ENCODE results near the gene NPW. TPM values are rescaled to one million over a fixed set of nuclear protein-coding genes. Genes with fewer than 3 reads are reported as not detected.

NPW gene
- total and polyA plus RNA-seq, 7 donors = 0.14 to 0.66 (median 0.43) TPM; not detected in 4

DNA sequence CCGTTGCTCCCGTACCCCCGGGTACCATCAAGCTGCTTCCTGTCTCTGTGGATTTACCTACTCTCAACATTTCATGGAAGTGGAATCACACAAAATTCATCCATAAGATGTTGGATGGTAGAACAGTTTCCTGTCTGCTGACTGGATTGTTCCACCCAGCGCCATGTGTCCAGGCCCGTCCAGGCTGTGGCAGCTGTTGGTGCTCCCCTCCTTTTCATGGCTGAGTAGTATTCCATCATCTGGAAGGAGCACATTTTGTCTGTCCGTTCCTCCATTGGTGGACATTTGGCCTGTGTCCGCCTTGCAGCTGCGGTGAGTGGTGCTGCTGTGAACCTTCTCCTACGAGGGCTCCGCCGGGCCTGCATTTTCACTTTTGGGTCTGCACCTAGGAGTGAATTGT is 46.6 kb downstream of the NPW start:
- Histone ChIP-seq H3K27ac (no peak overlapping the region), H3K27me3 (ENCODE audit: insufficient read depth in 3 of 3, low read length in 2 of 3) (no peaks in the 10 kb centered on the region), H3K36me3 (ENCODE audit: insufficient read depth in 1 of 2, low read depth in 1 of 2) (peaks cover 7 to 86% of the 10 kb centered on the region in 2 donors), H3K9me3 (no peaks in the 10 kb centered on the region), H3K4me1 (no peaks in the 10 kb centered on the region), H3K4me3 (no peak overlapping the region)
- intact Hi-C loops (cut with DNase I) = no loop called here
- DNase-seq (no peak), ATAC-seq (no peak)
- WGBS, 3 donors = 96 to 98% (median 97%) methylated on average over 11 of the region's 11 CpGs
- TF ChIP-seq, protein P1, sequence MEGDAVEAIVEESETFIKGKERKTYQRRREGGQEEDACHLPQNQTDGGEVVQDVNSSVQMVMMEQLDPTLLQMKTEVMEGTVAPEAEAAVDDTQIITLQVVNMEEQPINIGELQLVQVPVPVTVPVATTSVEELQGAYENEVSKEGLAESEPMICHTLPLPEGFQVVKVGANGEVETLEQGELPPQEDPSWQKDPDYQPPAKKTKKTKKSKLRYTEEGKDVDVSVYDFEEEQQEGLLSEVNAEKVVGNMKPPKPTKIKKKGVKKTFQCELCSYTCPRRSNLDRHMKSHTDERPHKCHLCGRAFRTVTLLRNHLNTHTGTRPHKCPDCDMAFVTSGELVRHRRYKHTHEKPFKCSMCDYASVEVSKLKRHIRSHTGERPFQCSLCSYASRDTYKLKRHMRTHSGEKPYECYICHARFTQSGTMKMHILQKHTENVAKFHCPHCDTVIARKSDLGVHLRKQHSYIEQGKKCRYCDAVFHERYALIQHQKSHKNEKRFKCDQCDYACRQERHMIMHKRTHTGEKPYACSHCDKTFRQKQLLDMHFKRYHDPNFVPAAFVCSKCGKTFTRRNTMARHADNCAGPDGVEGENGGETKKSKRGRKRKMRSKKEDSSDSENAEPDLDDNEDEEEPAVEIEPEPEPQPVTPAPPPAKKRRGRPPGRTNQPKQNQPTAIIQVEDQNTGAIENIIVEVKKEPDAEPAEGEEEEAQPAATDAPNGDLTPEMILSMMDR (IDR thresholded peaks at IDR 0.05) = no peak

Other genes with a start within 250 kb of the NPW start
Only the 30 nearest of the 34 such genes appear.
- gene SPSB3, start 237.2 kb upstream of the NPW start, total RNA-seq = 10 to 100 TPM; 38.4 to 59.5 (median 49.9) TPM
- gene SPSB3, start 237.2 kb upstream of the NPW start, polyA plus RNA-seq = 100 to 1,000 TPM in 1 of 3 donors, 10 to 100 TPM in 2; 26.3 to 108 (median 78.1) TPM
- gene NUBP2, start 236.8 kb upstream of the NPW start, total RNA-seq = 10 to 100 TPM; 34.7 to 44.7 (median 38.5) TPM
- gene NUBP2, start 236.8 kb upstream of the NPW start, polyA plus RNA-seq = 10 to 100 TPM; 61.9 to 96.0 (median 76.1) TPM
- gene IGFALS, start 226.1 kb upstream of the NPW start, total RNA-seq = under 1 TPM in 1 of 4 donors, not detected in 3; 0.22 TPM
- under 1 TPM; 0.12 to 0.38 (median 0.14) TPM for gene IGFALS, start 226.1 kb upstream of the NPW start, polyA plus RNA-seq
- gene HAGH, start 193.0 kb upstream of the NPW start, total RNA-seq = 100 to 1,000 TPM; 123 to 167 (median 157) TPM
- 100 to 1,000 TPM; 112 to 277 (median 186) TPM for gene HAGH, start 193.0 kb upstream of the NPW start, polyA plus RNA-seq
- gene FAHD1, start 192.6 kb upstream of the NPW start, total RNA-seq = 10 to 100 TPM; 23.2 to 28.1 (median 24.1) TPM
- gene FAHD1, start 192.6 kb upstream of the NPW start, polyA plus RNA-seq = 10 to 100 TPM; 27.0 to 63.8 (median 30.2) TPM
- gene MEIOB, start 147.6 kb upstream of the NPW start, total RNA-seq = not detected
- gene MEIOB, start 147.6 kb upstream of the NPW start, polyA plus RNA-seq = not detected
- not detected for gene HS3ST6, start 101.4 kb upstream of the NPW start, total RNA-seq
- not detected for gene HS3ST6, start 101.4 kb upstream of the NPW start, polyA plus RNA-seq
- gene MSRB1, start 76.6 kb upstream of the NPW start, total RNA-seq = 10 to 100 TPM; 44.2 to 65.3 (median 53.2) TPM
- 10 to 100 TPM; 50.4 to 83.4 (median 76.1) TPM for gene MSRB1, start 76.6 kb upstream of the NPW start, polyA plus RNA-seq
- gene RPL3L, start 65.1 kb upstream of the NPW start, total RNA-seq = 100 to 1,000 TPM; 205 to 296 (median 233) TPM
- 100 to 1,000 TPM; 116 to 315 (median 188) TPM for gene RPL3L, start 65.1 kb upstream of the NPW start, polyA plus RNA-seq
- 100 to 1,000 TPM; 350 to 465 (median 373) TPM for gene NDUFB10, start 60.2 kb upstream of the NPW start, total RNA-seq
- 100 to 1,000 TPM; 753 to 870 (median 797) TPM for gene NDUFB10, start 60.2 kb upstream of the NPW start, polyA plus RNA-seq
- 1,000 to 10,000 TPM; 1,044 to 1,902 (median 1,426) TPM for gene RPS2, start 55.0 kb upstream of the NPW start, total RNA-seq
- 1,000 to 10,000 TPM; 2,097 to 3,940 (median 2,652) TPM for gene RPS2, start 55.0 kb upstream of the NPW start, polyA plus RNA-seq
- gene RNF151, start 52.9 kb upstream of the NPW start, total RNA-seq = not detected
- not detected for gene RNF151, start 52.9 kb upstream of the NPW start, polyA plus RNA-seq
- 10 to 100 TPM; 31.5 to 41.8 (median 40.7) TPM for gene TBL3, start 47.7 kb upstream of the NPW start, total RNA-seq
- 10 to 100 TPM; 51.6 to 78.0 (median 55.8) TPM for gene TBL3, start 47.7 kb upstream of the NPW start, polyA plus RNA-seq
- gene NOXO1, start 38.3 kb upstream of the NPW start, total RNA-seq = under 1 TPM in 1 of 4 donors, not detected in 3; 0.20 TPM
- gene NOXO1, start 38.3 kb upstream of the NPW start, polyA plus RNA-seq = under 1 TPM; 0.27 to 0.77 (median 0.39) TPM
- gene GFER, start 35.6 kb upstream of the NPW start, total RNA-seq = 10 to 100 TPM; 18.9 to 34.2 (median 28.4) TPM
- 10 to 100 TPM; 40.0 to 53.2 (median 43.5) TPM for gene GFER, start 35.6 kb upstream of the NPW start, polyA plus RNA-seq
- under 1 TPM in 3 of 4 donors, not detected in 1; 0.24 to 0.52 (median 0.25) TPM for gene SYNGR3, start 29.8 kb upstream of the NPW start, total RNA-seq
- under 1 TPM; 0.24 to 0.85 (median 0.25) TPM for gene SYNGR3, start 29.8 kb upstream of the NPW start, polyA plus RNA-seq
- 10 to 100 TPM; 27.4 to 46.6 (median 44.8) TPM for gene ZNF598, start 10.0 kb upstream of the NPW start, total RNA-seq
- gene ZNF598, start 10.0 kb upstream of the NPW start, polyA plus RNA-seq = 10 to 100 TPM; 35.6 to 58.8 (median 51.9) TPM
- 100 to 1,000 TPM in 1 of 4 donors, 10 to 100 TPM in 3; 61.6 to 156 (median 90.4) TPM for gene NHERF2, start 7.1 kb downstream of the NPW start, total RNA-seq
- 10 to 100 TPM; 76.4 to 90.8 (median 86.2) TPM for gene NHERF2, start 7.1 kb downstream of the NPW start, polyA plus RNA-seq
- gene NTHL1, start 28.0 kb downstream of the NPW start, total RNA-seq = 10 to 100 TPM in 1 of 4 donors, 1 to 10 TPM in 3; 3.1 to 11.9 (median 4.8) TPM
- gene NTHL1, start 28.0 kb downstream of the NPW start, polyA plus RNA-seq = 10 to 100 TPM in 2 of 3 donors, 1 to 10 TPM in 1; 8.0 to 17.7 (median 16.8) TPM
- 10 to 100 TPM; 60.8 to 89.9 (median 73.8) TPM for gene TSC2, start 28.2 kb downstream of the NPW start, total RNA-seq
- 10 to 100 TPM; 27.8 to 43.0 (median 29.7) TPM for gene TSC2, start 28.2 kb downstream of the NPW start, polyA plus RNA-seq
- 100 to 1,000 TPM in 1 of 4 donors, 10 to 100 TPM in 3; 59.1 to 123 (median 86.0) TPM for gene PKD1, start 116.1 kb downstream of the NPW start, total RNA-seq
- 10 to 100 TPM; 33.9 to 93.3 (median 58.4) TPM for gene PKD1, start 116.1 kb downstream of the NPW start, polyA plus RNA-seq
- gene RAB26, start 128.8 kb downstream of the NPW start, total RNA-seq = 1 to 10 TPM in 1 of 4 donors, under 1 TPM in 3; 0.32 to 1.7 (median 0.83) TPM
- under 1 TPM; 0.17 to 0.31 (median 0.21) TPM for gene RAB26, start 128.8 kb downstream of the NPW start, polyA plus RNA-seq
- 10 to 100 TPM; 15.6 to 47.5 (median 38.9) TPM for gene TRAF7, start 136.0 kb downstream of the NPW start, total RNA-seq
- gene TRAF7, start 136.0 kb downstream of the NPW start, polyA plus RNA-seq = 10 to 100 TPM; 20.8 to 39.1 (median 27.3) TPM
- 1 to 10 TPM in 1 of 4 donors, under 1 TPM in 3; 0.63 to 1.0 (median 0.76) TPM for gene CASKIN1, start 176.8 kb downstream of the NPW start, total RNA-seq
- gene CASKIN1, start 176.8 kb downstream of the NPW start, polyA plus RNA-seq = under 1 TPM; 0.32 to 0.45 (median 0.43) TPM
- 10 to 100 TPM; 18.8 to 35.0 (median 28.7) TPM for gene MLST8, start 185.7 kb downstream of the NPW start, total RNA-seq
- 10 to 100 TPM; 58.1 to 60.5 (median 59.7) TPM for gene MLST8, start 185.7 kb downstream of the NPW start, polyA plus RNA-seq
- gene BRICD5, start 191.1 kb downstream of the NPW start, total RNA-seq = 1 to 10 TPM in 3 of 4 donors, under 1 TPM in 1; 0.86 to 5.3 (median 4.1) TPM
- gene BRICD5, start 191.1 kb downstream of the NPW start, polyA plus RNA-seq = 1 to 10 TPM; 1.4 to 3.1 (median 1.8) TPM
- gene PGP, start 195.1 kb downstream of the NPW start, total RNA-seq = 10 to 100 TPM; 27.2 to 35.9 (median 29.8) TPM
- 10 to 100 TPM; 20.9 to 27.4 (median 24.0) TPM for gene PGP, start 195.1 kb downstream of the NPW start, polyA plus RNA-seq
- gene E4F1, start 203.8 kb downstream of the NPW start, total RNA-seq = 10 to 100 TPM; 11.1 to 22.9 (median 12.8) TPM
- gene E4F1, start 203.8 kb downstream of the NPW start, polyA plus RNA-seq = 10 to 100 TPM; 16.8 to 21.8 (median 19.1) TPM
- gene DNASE1L2, start 216.7 kb downstream of the NPW start, total RNA-seq = 1 to 10 TPM in 1 of 4 donors, under 1 TPM in 3; 0.28 to 1.2 (median 0.60) TPM
- gene DNASE1L2, start 216.7 kb downstream of the NPW start, polyA plus RNA-seq = under 1 TPM; 0.17 to 0.35 (median 0.30) TPM
- 100 to 1,000 TPM; 103 to 143 (median 126) TPM for gene ECI1, start 231.8 kb downstream of the NPW start, total RNA-seq
- 100 to 1,000 TPM in 2 of 3 donors, 10 to 100 TPM in 1; 81.7 to 205 (median 183) TPM for gene ECI1, start 231.8 kb downstream of the NPW start, polyA plus RNA-seq